Subcutaneous adipose tissue (tissue), 4 donors: ENCODE results near the gene METTL24. TPM values are rescaled to one million over a fixed set of nuclear protein-coding genes. Genes with fewer than 3 reads are reported as not detected.

Source experiments
- total RNA-seq, 4 donors: library from RNA; depleted of rRNA; stranded (reverse); fragments of >200 nt; gene quantifications; one replicate each; pipeline ENCODE4 v1.1.0, GENCODE V29; 2016
- TF ChIP-seq, protein P1 (sequence below): fragments of 450-650 bp; IDR thresholded peaks from one replicate; pipeline ENCODE4 v1.5.1; 2016; ENCODE audit warnings: low read depth, mild to moderate bottlenecking, control low read depth, antibody characterized with exemption, moderate library complexity

The METTL24 gene
- total RNA-seq, 4 donors from 2014 or later, result 0.68 to 0.88 TPM; not detected in 2

DNA sequence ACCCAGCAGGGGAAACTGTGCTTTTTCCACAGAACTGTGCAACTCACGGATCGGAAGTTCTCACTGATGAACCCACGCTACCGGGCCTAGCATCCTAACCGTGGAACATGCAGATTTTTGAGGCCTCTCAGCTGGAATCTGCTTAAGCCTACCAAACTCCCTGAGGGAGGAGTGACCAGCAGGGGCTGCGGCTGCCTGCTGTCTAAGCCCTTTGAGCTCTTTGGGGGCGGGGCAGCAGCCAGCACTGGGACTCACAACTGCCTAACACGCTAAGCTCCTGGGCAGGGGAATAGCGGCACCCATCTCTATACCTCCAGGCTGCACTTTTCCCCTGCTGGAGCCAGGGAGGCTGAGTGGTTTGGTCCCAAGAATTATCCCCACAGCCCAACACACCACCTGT, 20.4 kb upstream of the METTL24 start:
- TF ChIP-seq, protein P1, sequence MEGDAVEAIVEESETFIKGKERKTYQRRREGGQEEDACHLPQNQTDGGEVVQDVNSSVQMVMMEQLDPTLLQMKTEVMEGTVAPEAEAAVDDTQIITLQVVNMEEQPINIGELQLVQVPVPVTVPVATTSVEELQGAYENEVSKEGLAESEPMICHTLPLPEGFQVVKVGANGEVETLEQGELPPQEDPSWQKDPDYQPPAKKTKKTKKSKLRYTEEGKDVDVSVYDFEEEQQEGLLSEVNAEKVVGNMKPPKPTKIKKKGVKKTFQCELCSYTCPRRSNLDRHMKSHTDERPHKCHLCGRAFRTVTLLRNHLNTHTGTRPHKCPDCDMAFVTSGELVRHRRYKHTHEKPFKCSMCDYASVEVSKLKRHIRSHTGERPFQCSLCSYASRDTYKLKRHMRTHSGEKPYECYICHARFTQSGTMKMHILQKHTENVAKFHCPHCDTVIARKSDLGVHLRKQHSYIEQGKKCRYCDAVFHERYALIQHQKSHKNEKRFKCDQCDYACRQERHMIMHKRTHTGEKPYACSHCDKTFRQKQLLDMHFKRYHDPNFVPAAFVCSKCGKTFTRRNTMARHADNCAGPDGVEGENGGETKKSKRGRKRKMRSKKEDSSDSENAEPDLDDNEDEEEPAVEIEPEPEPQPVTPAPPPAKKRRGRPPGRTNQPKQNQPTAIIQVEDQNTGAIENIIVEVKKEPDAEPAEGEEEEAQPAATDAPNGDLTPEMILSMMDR, result no peak

DNA sequence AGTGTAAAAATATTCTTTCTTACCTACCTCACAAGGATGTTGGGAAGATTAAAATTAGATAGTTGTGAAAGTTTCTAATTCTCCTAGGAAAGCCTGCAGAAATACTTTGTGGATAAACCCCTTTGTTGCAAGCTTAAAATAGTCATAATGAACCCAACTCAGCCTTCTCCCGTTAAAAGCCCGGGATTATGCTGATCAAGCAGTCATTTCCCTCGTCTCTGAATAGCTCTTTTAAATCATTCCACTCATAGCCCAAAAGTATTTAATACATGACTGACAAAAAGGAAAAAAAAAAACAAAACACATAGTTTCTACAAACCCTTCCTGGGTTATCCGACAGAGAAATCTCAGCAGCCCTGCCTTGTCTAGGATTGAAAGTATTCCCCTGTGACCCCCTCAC, 10.9 kb upstream of the METTL24 start:
- TF ChIP-seq, protein P1, result no peak

DNA sequence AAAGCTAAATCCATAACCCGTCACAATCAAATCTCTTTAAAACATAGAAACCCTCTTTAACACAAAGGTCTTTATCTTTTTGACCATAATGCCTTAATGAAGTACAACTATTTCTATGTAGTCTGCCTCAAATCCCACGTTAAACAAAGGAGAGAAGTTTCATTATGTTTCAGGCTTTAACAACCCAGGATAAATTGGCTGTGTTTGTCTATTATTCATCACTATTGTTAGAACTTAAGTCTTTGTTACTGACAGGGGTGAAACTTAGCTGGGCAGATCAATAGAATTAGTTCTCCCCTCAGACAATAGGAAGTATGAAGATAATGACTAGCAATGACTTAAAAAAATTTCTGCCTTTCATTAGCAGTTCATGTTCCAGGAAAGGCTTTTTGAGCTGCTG, 10.1 kb upstream of the METTL24 start:
- TF ChIP-seq, protein P1, result no peak

DNA sequence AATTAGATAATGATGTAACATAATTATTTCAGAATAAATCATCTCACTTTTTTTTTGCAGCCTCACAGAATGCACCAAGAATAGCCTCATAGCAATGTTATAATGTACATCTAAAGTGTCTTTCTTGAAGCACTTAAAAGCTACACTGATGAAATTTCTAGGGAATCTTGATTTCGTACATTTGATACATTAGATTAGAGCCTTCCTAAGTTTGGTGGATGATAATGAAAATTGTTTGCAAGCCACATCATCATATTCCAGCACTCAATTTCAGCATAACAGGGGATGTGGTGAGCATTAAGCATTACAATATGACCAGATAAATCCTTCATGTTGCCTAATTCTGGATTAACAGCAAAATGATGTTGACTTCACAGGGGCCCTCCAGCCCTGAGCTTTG, 9.7 kb upstream of the METTL24 start:
- TF ChIP-seq, protein P1, result no peak

DNA sequence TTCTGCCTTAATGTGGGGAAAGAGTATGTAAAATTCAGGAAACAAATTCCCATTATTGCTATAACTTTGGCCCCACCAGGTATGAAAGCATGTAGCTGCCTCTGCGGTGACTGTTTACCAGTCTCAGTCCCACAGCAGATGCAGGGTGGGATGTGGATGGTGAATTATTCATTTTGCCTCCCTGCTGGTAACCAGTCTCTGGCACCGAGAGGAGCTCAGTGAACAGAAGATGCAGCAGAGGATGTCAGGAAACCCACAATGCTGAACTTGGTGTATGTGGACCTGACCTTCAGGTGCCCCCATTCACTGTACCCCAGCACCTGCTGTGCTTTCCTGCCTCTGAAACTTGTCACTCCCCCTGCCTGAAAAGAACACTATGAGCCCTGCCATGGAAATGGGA, 8.8 kb upstream of the METTL24 start:
- TF ChIP-seq, protein P1, result no peak

DNA sequence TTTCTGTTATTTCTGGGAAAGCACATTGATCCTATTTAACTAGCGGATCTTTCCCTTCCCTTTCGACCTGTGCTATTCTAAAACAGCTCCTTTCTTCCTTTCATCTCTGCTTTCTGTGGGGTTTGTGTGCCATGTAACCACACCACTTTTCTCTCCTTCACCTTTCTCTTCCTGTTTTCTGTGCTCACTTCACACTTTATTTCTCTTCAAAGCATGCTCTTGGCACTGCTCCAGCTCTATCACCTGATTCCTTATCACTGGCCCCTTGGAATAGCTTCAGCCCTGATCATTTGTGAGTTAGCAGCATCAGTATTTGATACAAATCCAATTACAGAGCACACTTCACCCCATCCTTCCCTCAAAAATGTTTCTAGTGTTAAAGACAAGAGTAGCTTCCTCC, 8.1 kb upstream of the METTL24 start:
- TF ChIP-seq, protein P1, result no peak

DNA sequence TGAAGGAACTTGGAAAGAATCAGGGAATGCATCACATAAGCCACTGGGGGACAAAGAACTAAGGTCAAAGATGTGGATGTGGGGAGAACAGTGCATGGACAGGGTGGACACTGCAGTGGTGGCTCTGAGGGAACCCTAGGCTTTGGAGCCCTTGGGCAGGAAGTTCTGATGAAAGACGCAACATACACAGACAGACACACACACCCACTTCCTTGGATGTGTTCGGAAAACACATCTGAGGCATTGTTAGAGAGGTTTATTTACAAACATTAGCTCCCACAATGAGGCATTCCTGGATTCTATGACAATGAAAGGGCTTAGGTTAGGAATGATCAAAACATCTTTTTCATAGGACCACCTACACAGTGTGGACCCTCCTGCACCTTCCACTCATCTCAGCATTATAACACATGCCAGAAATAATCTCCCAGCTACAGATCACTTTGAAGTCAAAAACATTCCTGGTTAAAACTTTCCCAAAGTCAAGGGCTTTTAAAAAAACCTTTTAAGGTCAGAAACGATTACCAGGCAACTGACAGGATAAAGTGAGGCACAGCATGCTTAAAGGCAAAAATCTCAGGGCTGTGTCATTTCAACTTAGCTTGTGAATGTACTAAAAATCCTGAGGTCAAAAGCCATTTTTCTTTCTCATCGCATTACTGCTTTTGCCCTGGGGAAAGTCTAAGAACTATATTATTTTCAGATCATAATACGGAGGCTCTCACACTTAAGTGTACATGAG, 6.4 kb upstream of the METTL24 start:
- TF ChIP-seq, protein P1, result no peak
